Osteoblast (primary cell): Measurements from ENCODE around the gene NTNG2. TPM values are rescaled to one million over a fixed set of nuclear protein-coding genes. Genes with fewer than 3 reads are reported as not detected.

Experiments used
- DNase-seq: peaks from one replicate; pipeline ENCODE4 v3.0.0; 2011; ENCODE audit warnings: low spot score, mixed read lengths; ENCODE audit not compliant: insufficient read length; ENCODE audit errors: missing footprints
- H2AFZ ChIP-seq: 2 replicates; pipeline ENCODE4 v1.6.0; 2011; ENCODE audit warnings: mild to moderate bottlenecking, low read length
- H3K27ac ChIP-seq: 2 replicates; pipeline ENCODE4 v1.5.1; 2011; ENCODE audit warnings: mild to moderate bottlenecking, low read depth, low read length, moderate library complexity
- H3K27me3 ChIP-seq: 2 replicates; pipeline ENCODE4 v1.6.0; 2012; ENCODE audit warnings: mild to moderate bottlenecking, control low read depth, inconsistent platforms, low read length, moderate library complexity; ENCODE audit not compliant: insufficient read depth
- H3K36me3 ChIP-seq: 2 replicates; pipeline ENCODE4 v1.5.1; 2011; ENCODE audit warnings: mild to moderate bottlenecking, low read length, control low read depth, moderate library complexity; ENCODE audit not compliant: insufficient read depth
- H3K4me1 ChIP-seq: 2 replicates; pipeline ENCODE4 v1.5.1; 2011; ENCODE audit warnings: mild to moderate bottlenecking, low read length, control low read depth, moderate library complexity; ENCODE audit not compliant: insufficient read depth
- H3K4me2 ChIP-seq: 2 replicates; pipeline ENCODE4 v1.6.0; 2011; ENCODE audit warnings: mild to moderate bottlenecking, low read length; ENCODE audit not compliant: insufficient read depth
- H3K4me3 ChIP-seq: fragments of 200-600 bp; sonication (generic); 3 replicates; pipeline ENCODE4 v1.5.1; 2012; ENCODE audit warnings: mild to moderate bottlenecking, low read length, inconsistent platforms; ENCODE audit not compliant: insufficient read depth
- H3K79me2 ChIP-seq: 2 replicates; pipeline ENCODE4 v1.6.0; 2012; ENCODE audit warnings: mild to moderate bottlenecking, low read length, control low read depth, inconsistent platforms; ENCODE audit not compliant: insufficient read depth
- H3K9me3 ChIP-seq: 2 replicates; pipeline ENCODE4 v1.5.1; 2011; ENCODE audit warnings: low read depth, low read length, control low read depth
- H4K20me1 ChIP-seq: 2 replicates; pipeline ENCODE4 v1.6.0; 2012; ENCODE audit warnings: mild to moderate bottlenecking, low read length, control low read depth; ENCODE audit not compliant: insufficient read depth
- CTCF ChIP-seq: IDR thresholded peaks from 2 replicates; pipeline ENCODE4 v1.5.1; 2011; ENCODE audit warnings: mild to moderate bottlenecking, low read depth, low read length, moderate library complexity; ENCODE audit errors: extremely low read depth
- total RNA-seq: library from RNA; depleted of rRNA; stranded (reverse); fragments of >200 nt; gene quantifications from 2 replicates; pipeline ENCODE4 v1.2.3, GENCODE V29; 2012

Gene NTNG2
- total RNA-seq, 1 donor = 9.4 TPM

- Histone ChIP-seq H3K27me3 (peaks cover 5% of the 10 kb centered on the region), H3K27ac (no peak overlapping the region), H3K9me3 (no peaks in the 10 kb centered on the region), H3K79me2 (no peaks in the 10 kb centered on the region), H3K4me2 (no peak overlapping the region), H4K20me1 (peaks cover 10% of the 10 kb centered on the region), H2AFZ (no peak overlapping the region), H3K4me1 (no peaks in the 10 kb centered on the region), H3K4me3 (no peak overlapping the region), H3K36me3 (no peaks in the 10 kb centered on the region)
- no peak for DNase-seq
- no peak for TF ChIP-seq CTCF
These were observed 13.6 kb downstream of the NTNG2 start for GRCh38 chr9:132175431-132175830.

- peaks cover 8% of the 10 kb centered on the region for H4K20me1 ChIP-seq
- no peaks in the 10 kb centered on the region for H3K36me3 ChIP-seq
- H3K9me3 ChIP-seq = no peaks in the 10 kb centered on the region
- H3K27ac ChIP-seq = no peak overlapping the region
- H2AFZ ChIP-seq = no peak overlapping the region
- no peak overlapping the region for H3K4me2 ChIP-seq
- peaks cover 5% of the 10 kb centered on the region for H3K27me3 ChIP-seq
- H3K4me3 ChIP-seq = no peak overlapping the region
- no peaks in the 10 kb centered on the region for H3K4me1 ChIP-seq
- no peaks in the 10 kb centered on the region for H3K79me2 ChIP-seq
- no peak for DNase-seq
- TF ChIP-seq CTCF = no peak
These were observed 14.5 kb downstream of the NTNG2 start for GRCh38 chr9:132176338-132176737.

GRCh38 chr9:132181796-132182313 lies 20.0 kb downstream of the NTNG2 start:
- Histone ChIP-seq H3K4me2 (no peak overlapping the region), H3K9me3 (no peaks in the 10 kb centered on the region)

More at GRCh38 chr9:132181796-132182313, 20.0 kb downstream of the NTNG2 start:
- TF ChIP-seq CTCF = no peak
- Histone ChIP-seq H4K20me1 (peaks cover 16% of the 10 kb centered on the region), H2AFZ (no peak overlapping the region), H3K4me3 (no peak overlapping the region), H3K27ac (no peak overlapping the region), H3K27me3 (peaks cover 37% of the 10 kb centered on the region), H3K4me1 (no peaks in the 10 kb centered on the region), H3K79me2 (no peaks in the 10 kb centered on the region), H3K36me3 (no peaks in the 10 kb centered on the region)
- DNase-seq = no peak
